H9 (cell line): ENCODE measurements around the gene EDA. TPM values are rescaled to one million over a fixed set of nuclear protein-coding genes. Genes with fewer than 3 reads are reported as not detected.

Experiments used
- DNase-seq: peaks from one replicate; pipeline ENCODE4 v3.0.0-alpha.2; 2017
- H2AFZ ChIP-seq: one replicate; pipeline ENCODE4 v1.6.1; 2013; ENCODE audit warnings: mild to moderate bottlenecking, low read length, control low read depth, moderate library complexity
- H2AK5ac ChIP-seq: 2 replicates; pipeline ENCODE4 v1.6.1; 2013; ENCODE audit warnings: low read length, control low read depth, mixed read lengths; ENCODE audit not compliant: insufficient read length
- H2BK120ac ChIP-seq: one replicate; pipeline ENCODE4 v1.6.1; 2013; ENCODE audit warnings: low read depth, mild to moderate bottlenecking, low read length, control low read depth, inconsistent platforms; ENCODE audit not compliant: poor library complexity, severe bottlenecking
- H2BK12ac ChIP-seq: 2 replicates; pipeline ENCODE4 v1.6.1; 2013; ENCODE audit warnings: low read length, control low read depth, mixed read lengths, low read depth; ENCODE audit not compliant: insufficient read length
- H2BK15ac ChIP-seq: 2 replicates; pipeline ENCODE4 v1.6.1; 2013; ENCODE audit warnings: low read depth, low read length, control low read depth
- H2BK20ac ChIP-seq: one replicate; pipeline ENCODE4 v1.6.1; 2013; ENCODE audit warnings: low read depth, mild to moderate bottlenecking, low read length, control low read depth, inconsistent platforms; ENCODE audit not compliant: poor library complexity, severe bottlenecking
- H2BK5ac ChIP-seq: 2 replicates; pipeline ENCODE4 v1.6.1; 2013; ENCODE audit warnings: low read length, control low read depth, mixed read lengths; ENCODE audit not compliant: insufficient read length
- H3K14ac ChIP-seq: 2 replicates; pipeline ENCODE4 v1.6.1; 2013; ENCODE audit warnings: low read length, control low read depth; ENCODE audit not compliant: insufficient read depth
- H3K18ac ChIP-seq: 2 replicates; pipeline ENCODE4 v1.6.1; 2013; ENCODE audit warnings: low read depth, mild to moderate bottlenecking, mixed read lengths, low read length, control low read depth; ENCODE audit not compliant: insufficient read length
- H3K23ac ChIP-seq: 2 replicates; pipeline ENCODE4 v1.6.1; 2013; ENCODE audit warnings: low read length, control low read depth, mixed read lengths, low read depth; ENCODE audit not compliant: insufficient read length
- H3K23me2 ChIP-seq: 2 replicates; pipeline ENCODE4 v1.6.1; 2013; ENCODE audit warnings: low read depth, mild to moderate bottlenecking, mixed read lengths, low read length, control low read depth; ENCODE audit not compliant: insufficient read length, poor library complexity, severe bottlenecking
- H3K27ac ChIP-seq: 2 replicates; pipeline ENCODE4 v1.5.1; 2013; ENCODE audit warnings: low read length, control low read depth, mixed read lengths, low read depth; ENCODE audit not compliant: insufficient read length
- H3K27me3 ChIP-seq: 2 replicates; pipeline ENCODE4 v1.6.1; 2013; ENCODE audit warnings: low read length, control low read depth, inconsistent platforms; ENCODE audit not compliant: insufficient read depth
- H3K4ac ChIP-seq: 2 replicates; pipeline ENCODE4 v1.6.1; 2013; ENCODE audit warnings: low read depth, mild to moderate bottlenecking, control low read depth, inconsistent platforms, low read length, moderate library complexity
- H3K4me1 ChIP-seq: 2 replicates; pipeline ENCODE4 v1.6.1; 2013; ENCODE audit warnings: low read length, control low read depth, inconsistent platforms; ENCODE audit not compliant: insufficient read depth
- H3K4me2 ChIP-seq: 2 replicates; pipeline ENCODE4 v1.6.1; 2013; ENCODE audit warnings: low read length, control low read depth, mixed read lengths; ENCODE audit not compliant: insufficient read length, insufficient read depth
- H3K56ac ChIP-seq: 2 replicates; pipeline ENCODE4 v1.6.1; 2013; ENCODE audit warnings: low read depth, mild to moderate bottlenecking, mixed read lengths, low read length, control low read depth; ENCODE audit not compliant: insufficient read length
- H3K79me1 ChIP-seq: 2 replicates; pipeline ENCODE4 v1.6.1; 2013; ENCODE audit warnings: low read depth, mild to moderate bottlenecking, moderate library complexity, low read length, control low read depth, inconsistent platforms; ENCODE audit not compliant: insufficient read depth, poor library complexity, severe bottlenecking
- H3K79me2 ChIP-seq: 2 replicates; pipeline ENCODE4 v1.6.1; 2013; ENCODE audit warnings: low read length, control low read depth, inconsistent platforms; ENCODE audit not compliant: insufficient read depth
- H3K9ac ChIP-seq: 2 replicates; pipeline ENCODE4 v1.6.1; 2013; ENCODE audit warnings: low read length, control low read depth, mixed read lengths; ENCODE audit not compliant: insufficient read length; ENCODE audit errors: extremely low read depth
- H3K9me3 ChIP-seq: one replicate; pipeline ENCODE4 v1.6.1; 2013; ENCODE audit warnings: low read depth, low read length, inconsistent platforms; ENCODE audit not compliant: control insufficient read depth
- H3T11ph ChIP-seq: one replicate; pipeline ENCODE4 v1.6.1; 2013; ENCODE audit warnings: mild to moderate bottlenecking, low read length, control low read depth, inconsistent platforms
- H4K20me1 ChIP-seq: one replicate; pipeline ENCODE4 v1.6.1; 2013; ENCODE audit not compliant: control insufficient read depth, insufficient read length, insufficient read depth
- H4K5ac ChIP-seq: 2 replicates; pipeline ENCODE4 v1.6.1; 2013; ENCODE audit warnings: low read depth, mild to moderate bottlenecking, mixed read lengths, low read length, control low read depth; ENCODE audit not compliant: insufficient read length
- H4K8ac ChIP-seq: replicated peaks from 2 replicates; pipeline ENCODE4 v1.6.1; 2013; ENCODE audit warnings: low read length, control low read depth, mixed read lengths, low read depth; ENCODE audit not compliant: insufficient read length
- H4K91ac ChIP-seq: 2 replicates; pipeline ENCODE4 v1.6.1; 2013; ENCODE audit warnings: low read depth, mild to moderate bottlenecking, moderate library complexity, mixed read lengths, low read length, control low read depth; ENCODE audit not compliant: insufficient read length
- H3K27ac Mint-ChIP-seq, 3 experiments: 2 replicates in 2 of 3; 3 replicates in 1 of 3; pipeline ENCODE4 v1.8.0; 2020 to 2021; ENCODE audit warnings: mixed read lengths in 3 of 3, mild to moderate bottlenecking in 1 of 3, moderate library complexity in 1 of 3
- H3K27me3 Mint-ChIP-seq: 2 replicates; pipeline ENCODE4 v1.8.0; 2021; ENCODE audit warnings: low read depth, mild to moderate bottlenecking, moderate library complexity, mixed read lengths
- H3K36me3 Mint-ChIP-seq, 3 experiments: 2 replicates in 2 of 3; 3 replicates in 1 of 3; pipeline ENCODE4 v1.8.0; 2020 to 2021; ENCODE audit warnings: low read depth in 3 of 3, mixed read lengths in 3 of 3; ENCODE audit not compliant: insufficient read depth in 1 of 3
- H3K4me1 Mint-ChIP-seq, 2 experiments: 2 replicates each; pipeline ENCODE4 v1.8.0; 2020; ENCODE audit warnings: mixed read lengths in 2 of 2
- H3K4me3 Mint-ChIP-seq, 2 experiments: 2 replicates in 1 of 2; 3 replicates in 1 of 2; pipeline ENCODE4 v1.8.0; 2020 to 2021; ENCODE audit warnings: mild to moderate bottlenecking in 2 of 2, mixed read lengths in 2 of 2, moderate library complexity in 1 of 2
- H3K9me3 Mint-ChIP-seq, 2 experiments: 2 replicates in 1 of 2; 3 replicates in 1 of 2; pipeline ENCODE4 v1.8.0; 2020; ENCODE audit warnings: mild to moderate bottlenecking in 2 of 2, mixed read lengths in 2 of 2, moderate library complexity in 1 of 2
- CTCF ChIP-seq: fragments of 200-600 bp; sonication (generic); conservative IDR thresholded peaks from 3 replicates; pipeline ENCODE4 v1.8.0; 2021; ENCODE audit warnings: antibody characterized with exemption, mild to moderate bottlenecking
- WGBS: extraction: QIAGEN DNeasy Blood & Tissue Kit; methylation state at CpG from one replicate; pipeline ENCODE4 v1.1.7; 2013; ENCODE audit warnings: missing lambda C conversion rate, low lambda C conversion rate, mixed read lengths; ENCODE audit not compliant: insufficient read length; ENCODE audit errors: extremely low coverage; 5-methylcytosine and 5-hydroxymethylcytosine counted together
- total RNA-seq: library from RNA; stranded (reverse); gene quantifications from 2 replicates; pipeline ENCODE4 v1.2.1, GENCODE V29; 2021

The EDA gene
- total RNA-seq, 1 experiment from 2014 or later = 7.7 TPM

- no peak overlapping the region; a peak in 1 of 5 replicates for H3K4me3 Mint-ChIP-seq
- no peaks in the 10 kb centered on the region; the same call in 1 of the 2 replicates for H3K27me3 Mint-ChIP-seq
- DNase-seq = peak; percentile 73
- Histone ChIP-seq H3K18ac (no peak overlapping the region), H4K8ac (no peak overlapping the region), H3K4me2 (no peak overlapping the region), H3K9me3 (peaks cover 38% of the 10 kb centered on the region), H3K4me1 (no peaks in the 10 kb centered on the region), H3K79me1 (no peaks in the 10 kb centered on the region), H3K56ac (no peak overlapping the region), H3K23me2 (no peaks in the 10 kb centered on the region), H2BK12ac (no peak overlapping the region), H3T11ph (no peak overlapping the region), H3K27ac (no peak overlapping the region), H2BK5ac (no peak overlapping the region), H3K23ac (no peak overlapping the region), H4K20me1 (no peaks in the 10 kb centered on the region), H3K79me2 (no peaks in the 10 kb centered on the region), H3K4ac (no peak overlapping the region), H2BK120ac (no peak overlapping the region), H3K14ac (no peak overlapping the region), H2BK15ac (no peak overlapping the region), H3K27me3 (no peaks in the 10 kb centered on the region), H4K91ac (no peak overlapping the region), H2AK5ac (no peak overlapping the region), H2AFZ (no peak overlapping the region), H2BK20ac (no peak overlapping the region), H3K9ac (no peak overlapping the region), H4K5ac (no peak overlapping the region)
- H3K4me1 Mint-ChIP-seq = peaks cover 9 to 10% of the 10 kb centered on the region in 2 experiments; a peak in 3 of 4 replicates
- H3K36me3 Mint-ChIP-seq = peaks cover 0 to 15% (median 3%) of the 10 kb centered on the region in 3 experiments; a peak in 2 of 7 replicates
- H3K27ac Mint-ChIP-seq = peak overlapping the region in 1 of 3 experiments; percentile 42; a peak in 2 of 7 replicates
- peak; percentile 67 for TF ChIP-seq CTCF
- peaks cover 65 to 77% of the 10 kb centered on the region in 2 experiments for H3K9me3 Mint-ChIP-seq
- WGBS = no CpG with 5 or more reads among the region's 10 CpGs
These were observed 417.6 kb downstream of the EDA start for GRCh38 chrX:70033348-70034051.
